Stimulated activated CD4-positive, alpha-beta T cell treated with anti-CD3 and anti-CD28 coated beads, Interleukin-1b, Interleukin-23, amount 100 ng/mL, for 48 hours (primary cell): ENCODE measurements around the gene HUNK.

ENCODE experiments used
- DNase-seq: peaks from one replicate; pipeline ENCODE4 v3.0.0-alpha.2; 2020

HUNK gene

GRCh38 chr21:31967334-31967733 is 94.5 kb downstream of the HUNK start:
- DNase-seq: no peak

- no peak for DNase-seq
Measured at GRCh38 chr21:31972622-31973021, 99.8 kb downstream of the HUNK start.

GRCh38 chr21:31973402-31973944 is 100.7 kb downstream of the HUNK start:
- no peak for DNase-seq

GRCh38 chr21:31974454-31974985 is 101.7 kb downstream of the HUNK start:
- DNase-seq: peak; percentile 7

DNA sequence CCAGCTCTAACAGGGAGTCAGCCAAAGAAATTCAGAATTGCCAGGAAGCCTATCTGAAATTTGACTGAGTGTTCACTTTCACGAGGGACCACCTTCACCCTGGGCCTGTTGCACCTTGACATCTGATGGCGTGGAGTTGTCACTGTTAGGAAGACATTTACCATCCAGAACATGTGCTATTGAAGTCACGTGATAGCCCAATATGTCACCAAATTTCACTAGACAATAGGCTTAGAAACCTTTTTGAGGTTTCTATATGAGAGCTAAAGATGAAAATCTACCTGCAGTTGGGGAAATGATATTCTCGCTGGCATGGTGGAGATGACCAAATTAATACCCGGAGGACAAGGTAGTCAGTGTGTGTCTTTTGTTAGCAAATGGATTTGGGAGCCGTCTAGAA is 102.7 kb downstream of the HUNK start:
- no peak for DNase-seq

DNA sequence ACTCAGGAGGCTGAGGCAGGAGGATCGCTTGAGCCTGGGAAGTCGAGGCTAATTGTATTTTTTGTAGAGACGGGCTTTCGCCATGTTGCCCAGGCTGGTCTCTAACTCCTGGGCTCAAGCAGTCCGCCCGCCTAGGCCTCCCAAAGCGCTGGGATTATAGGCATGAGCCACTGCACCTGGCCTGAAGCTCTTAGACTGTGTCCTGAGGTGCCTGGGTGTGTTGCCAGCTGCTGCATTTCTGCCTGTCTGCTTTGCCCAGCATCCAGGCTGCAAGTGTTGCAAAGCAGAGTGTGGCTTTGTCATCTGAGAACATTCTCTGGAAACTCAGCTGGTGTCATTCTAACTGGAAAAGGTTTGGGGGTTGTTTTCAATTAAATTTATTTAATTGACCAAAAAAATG is 105.0 kb downstream of the HUNK start:
- DNase-seq: no peak

DNA sequence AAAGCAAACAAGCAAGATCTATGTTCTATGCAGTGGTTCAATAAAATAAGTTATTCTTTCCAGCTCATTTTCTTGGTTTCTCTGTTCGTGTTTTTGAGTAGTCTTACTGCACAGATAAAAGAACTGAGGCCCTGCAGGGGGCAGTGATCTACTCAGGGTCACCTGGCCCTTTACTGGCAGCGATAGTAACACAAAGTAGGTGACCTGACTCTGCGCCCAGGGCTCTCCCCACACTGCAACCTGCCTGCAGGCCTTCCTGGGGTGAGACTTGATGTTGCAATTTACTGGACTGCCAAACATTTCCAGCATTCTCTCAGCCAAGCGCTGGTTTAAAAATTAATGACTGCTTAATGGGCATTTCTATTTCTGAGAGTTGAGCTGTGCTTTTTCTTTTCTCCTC is 110.3 kb downstream of the HUNK start:
- no peak for DNase-seq

DNA sequence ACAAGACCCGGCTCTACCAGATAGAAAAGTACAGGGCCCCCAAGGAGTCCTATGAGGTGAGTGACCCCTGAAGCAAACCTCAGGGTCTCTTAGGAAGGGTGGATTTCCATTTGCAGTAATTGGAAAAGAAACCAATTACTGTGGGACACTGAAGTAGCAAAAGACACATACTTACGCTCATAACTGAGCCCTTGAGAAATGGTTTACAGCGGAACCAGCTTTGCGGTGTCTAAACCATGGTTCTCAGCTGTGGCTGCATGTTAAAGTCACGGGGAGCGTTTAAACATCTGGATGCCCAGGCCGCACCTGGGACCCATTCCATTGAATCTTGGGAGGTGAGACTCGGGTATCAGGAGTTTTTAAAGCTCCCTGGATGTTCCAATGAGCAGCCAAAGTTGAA is 110.7 kb downstream of the HUNK start:
- no peak for DNase-seq

DNA sequence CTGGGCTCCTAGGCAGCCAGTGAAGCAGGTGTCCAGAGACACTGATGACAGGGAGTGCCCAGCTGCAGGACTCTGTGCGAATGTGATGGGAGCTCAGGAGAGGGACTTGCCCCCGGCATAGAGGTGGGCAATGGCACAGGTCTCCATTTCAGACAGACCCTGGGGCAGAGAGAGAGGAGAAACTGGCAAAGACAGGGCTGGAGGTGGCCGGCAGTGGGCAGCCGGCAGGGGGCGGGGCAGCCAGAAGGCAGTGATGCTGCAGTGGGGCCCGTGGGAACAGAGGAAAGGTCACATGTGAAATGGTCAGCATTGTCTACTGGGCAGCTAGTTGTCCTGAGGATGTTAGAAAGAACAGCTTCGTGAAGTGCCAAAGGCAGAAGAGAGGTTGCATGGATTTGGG is 112.6 kb downstream of the HUNK start:
- DNase-seq: no peak

DNA sequence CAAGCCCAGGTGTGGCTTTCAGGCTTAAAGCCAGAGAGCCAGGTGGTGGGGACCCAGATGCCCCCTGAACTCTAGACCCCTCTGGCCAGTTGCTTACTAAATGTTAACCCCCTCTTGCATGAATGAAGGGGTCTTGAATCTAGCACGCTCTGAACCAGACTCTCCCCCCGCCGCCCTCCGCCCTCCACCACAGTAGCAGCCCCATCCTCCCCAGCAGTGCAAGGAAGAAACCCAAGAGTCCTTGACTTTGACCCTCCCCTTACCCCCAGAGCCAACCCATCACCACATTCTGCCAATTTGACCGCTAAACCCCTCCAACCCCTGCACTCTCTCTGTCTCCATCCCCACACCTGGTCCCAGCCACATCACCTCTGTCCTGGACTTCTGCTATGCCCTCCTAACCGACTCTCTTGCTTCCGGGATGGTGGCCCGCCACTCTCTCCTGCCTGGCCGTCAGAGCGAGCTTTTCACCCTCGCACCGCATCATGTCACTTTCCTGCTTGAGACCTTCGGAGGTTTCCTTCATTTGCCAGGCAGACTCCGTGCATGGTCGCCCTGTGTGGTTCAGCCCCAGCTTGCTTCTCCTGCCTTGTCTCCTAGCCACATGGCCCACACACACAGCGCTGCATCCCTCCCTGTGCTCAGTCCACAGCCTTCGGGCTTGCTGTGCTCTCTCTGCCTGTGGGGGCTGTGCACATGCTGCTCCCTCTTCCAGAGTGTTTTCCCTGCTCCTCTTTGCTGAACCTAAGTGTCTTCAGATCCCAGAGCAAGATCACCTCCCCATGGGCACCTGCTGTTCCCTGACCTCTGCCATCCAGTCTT is 113.4 kb downstream of the HUNK start:
- no peak for DNase-seq

GRCh38 chr21:31987696-31988095 is 114.9 kb downstream of the HUNK start:
- no peak for DNase-seq

DNA sequence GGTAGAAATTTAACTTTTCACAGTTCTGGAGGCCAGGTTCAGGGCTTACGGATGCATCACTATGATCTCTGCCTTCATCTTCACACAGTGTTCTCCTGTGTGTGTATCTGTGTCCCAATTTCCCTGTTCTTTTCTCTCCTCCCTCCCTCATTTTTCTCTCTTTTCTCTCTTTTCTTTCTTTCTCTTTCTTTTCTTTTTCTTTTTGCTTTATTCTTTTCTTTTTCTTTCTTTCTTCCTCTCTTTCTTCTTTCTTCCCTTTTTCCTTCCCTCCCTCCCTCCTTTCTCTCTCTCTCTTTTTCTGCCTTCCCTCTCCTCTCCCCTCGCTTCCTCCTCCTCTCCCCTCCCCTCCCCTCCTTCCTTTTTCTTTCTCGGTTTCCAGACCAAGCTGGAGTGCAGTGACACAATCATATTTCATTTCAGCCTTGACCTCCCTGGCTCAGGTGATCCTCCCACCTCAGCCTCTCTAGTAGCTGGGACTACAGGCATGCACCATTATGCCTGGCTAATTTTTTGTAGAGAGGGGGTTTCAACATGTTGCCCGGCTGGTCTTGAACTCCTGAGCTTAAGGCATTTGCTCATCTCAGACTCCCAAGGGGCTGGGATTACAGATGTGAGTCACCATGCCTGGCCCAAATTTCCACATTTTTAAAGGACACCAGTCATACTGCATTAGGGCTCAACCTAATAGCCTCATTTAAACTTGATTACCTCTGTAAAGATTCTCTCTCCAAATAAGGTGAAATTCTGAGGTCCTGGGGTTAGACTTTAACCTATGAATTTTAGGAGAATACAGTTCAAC is 115.9 kb downstream of the HUNK start:
- DNase-seq: no peak

DNA sequence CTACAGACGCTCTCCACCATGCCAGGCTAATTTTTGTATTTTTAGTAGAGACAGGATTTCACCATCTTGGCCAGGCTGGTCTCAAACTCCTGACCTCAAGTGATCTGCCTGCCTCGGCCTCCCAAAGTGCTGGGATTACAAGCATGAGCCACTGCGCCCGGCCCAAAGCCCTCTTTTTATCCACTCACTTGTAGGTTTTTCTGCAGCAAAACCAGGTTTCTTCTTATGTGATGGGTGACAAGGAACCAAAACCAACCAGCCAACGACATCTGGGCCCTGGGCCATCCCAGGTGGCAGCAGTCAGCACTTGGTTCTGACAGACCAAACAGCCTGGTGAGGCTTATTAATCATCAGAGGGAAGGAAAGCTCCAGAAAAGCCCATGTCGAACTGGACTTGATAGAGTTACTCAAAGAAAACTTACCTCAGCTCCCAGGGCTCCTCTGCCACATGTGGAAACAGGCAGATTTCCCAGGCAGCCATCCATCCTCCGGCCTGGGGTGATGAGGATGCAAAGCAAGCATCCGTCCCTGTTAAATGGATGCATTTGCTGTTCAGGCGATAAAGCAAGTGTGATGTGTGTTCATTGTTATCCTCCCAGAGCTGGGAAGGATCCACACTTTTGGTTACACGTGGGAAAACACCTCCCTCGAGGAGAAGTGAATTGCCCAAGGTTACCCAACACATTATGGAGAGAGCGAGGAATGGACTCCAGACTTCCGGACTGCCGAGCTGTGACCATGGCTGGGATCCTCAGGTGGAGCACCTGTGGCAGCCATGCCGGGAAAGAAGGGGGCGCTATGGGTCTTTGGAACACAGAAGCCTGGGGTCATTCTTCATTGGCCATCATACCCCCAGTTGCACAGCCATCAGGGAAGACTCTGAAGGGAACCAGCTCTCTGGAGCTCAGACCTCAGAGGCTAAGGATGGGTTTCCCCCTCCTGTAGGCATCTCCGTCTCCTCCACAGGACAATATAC is 118.8 kb downstream of the HUNK start:
- DNase-seq: no peak

GRCh38 chr21:31992391-31992790 is 119.6 kb downstream of the HUNK start:
- DNase-seq: no peak

DNA sequence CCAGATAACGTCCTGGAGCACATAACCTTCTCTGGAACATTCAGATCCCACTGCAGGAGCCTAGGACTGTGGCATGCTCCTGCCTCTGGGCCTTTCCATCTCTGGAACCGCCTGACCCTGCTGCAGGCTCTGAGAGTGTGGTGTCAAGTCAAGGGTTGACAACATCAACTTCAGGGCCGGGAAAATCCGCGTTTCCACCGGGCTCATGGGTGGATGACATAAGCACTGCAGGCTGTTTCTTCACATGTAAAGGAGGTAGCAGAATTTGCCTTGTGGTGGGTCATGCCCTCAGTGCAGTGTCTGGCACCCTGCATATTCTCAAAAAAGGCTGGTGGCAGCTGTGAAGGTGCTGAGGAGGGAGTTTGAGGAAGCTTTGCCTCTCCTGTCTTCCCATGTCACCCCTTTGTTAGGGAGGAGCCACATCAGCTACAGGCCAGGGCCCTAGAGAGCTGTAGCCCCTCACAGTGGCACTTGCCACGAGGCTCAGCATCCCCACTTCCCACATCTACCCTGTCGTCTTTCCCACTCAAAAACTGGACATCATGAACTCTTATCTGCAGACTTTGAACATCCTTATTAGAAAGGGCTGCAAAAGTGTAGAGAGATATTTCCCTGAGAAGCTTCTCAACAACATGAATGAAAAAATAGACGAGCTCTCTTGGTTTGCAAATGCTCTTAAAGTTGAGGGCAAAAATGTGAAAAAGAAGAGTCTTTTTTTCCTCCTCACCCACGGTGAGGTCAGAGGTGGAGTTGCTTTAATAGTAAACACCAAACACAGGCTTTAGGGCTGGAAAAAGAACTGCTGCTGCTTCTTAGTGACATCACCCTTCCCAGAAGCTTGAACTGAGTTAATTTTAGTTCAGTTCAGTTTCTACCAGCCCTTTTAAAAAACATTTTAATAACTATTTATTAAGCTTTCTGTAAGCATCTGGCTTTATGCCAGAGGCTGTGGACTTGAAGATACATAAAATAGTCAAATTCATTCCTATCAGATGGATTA is 121.3 kb downstream of the HUNK start:
- no peak for DNase-seq

DNA sequence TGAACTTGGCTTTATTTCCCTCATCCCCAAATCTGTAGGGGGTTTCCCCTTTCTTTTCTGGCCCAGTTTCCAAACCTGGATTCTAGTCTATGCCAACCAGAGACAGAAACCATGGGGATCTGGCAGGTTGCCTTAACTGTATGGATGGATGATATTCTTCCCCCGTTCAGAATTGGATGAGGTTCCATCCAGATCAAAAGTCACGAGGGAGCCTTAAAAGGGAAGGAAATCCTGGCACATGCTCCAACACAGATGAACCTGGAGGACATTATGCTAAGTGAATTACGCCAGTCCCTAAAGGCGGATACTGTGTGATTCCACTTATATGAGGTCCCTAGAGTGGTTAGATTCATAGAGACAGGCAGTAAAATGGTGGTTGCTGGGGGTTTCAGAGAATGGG is 124.4 kb downstream of the HUNK start:
- DNase-seq: no peak

DNA sequence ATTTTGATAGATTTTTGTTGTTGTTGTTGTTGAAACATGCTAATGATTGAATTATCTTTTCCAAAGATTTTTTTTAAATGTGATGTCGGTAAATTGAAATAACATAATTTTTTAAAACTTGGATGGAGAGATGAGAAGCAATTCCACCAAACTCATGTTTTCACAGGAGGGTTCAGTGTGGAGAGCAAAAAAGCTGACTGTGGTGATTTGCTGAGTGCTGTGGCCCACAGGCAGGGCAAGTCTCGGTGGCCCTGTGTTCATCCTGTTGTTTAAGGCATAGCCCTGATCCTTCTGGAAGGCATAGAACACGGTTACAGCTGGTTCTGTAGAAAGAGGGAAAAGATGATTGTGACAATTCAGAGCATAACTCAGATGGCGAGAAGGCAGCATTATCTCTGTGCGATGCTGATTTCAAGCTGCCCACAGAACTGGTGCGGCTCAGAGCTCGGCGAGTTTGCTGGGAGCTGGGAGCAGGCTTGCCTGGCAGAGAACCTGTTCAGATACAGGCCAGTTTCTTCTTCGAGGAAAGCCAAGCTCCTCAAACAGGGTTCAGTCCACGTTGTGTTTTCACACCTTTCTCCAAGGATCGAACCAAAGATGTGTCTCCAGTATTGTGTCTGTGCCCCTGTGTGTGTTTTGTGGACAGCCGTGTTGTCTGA is 127.1 kb downstream of the HUNK start:
- DNase-seq: no peak

DNA sequence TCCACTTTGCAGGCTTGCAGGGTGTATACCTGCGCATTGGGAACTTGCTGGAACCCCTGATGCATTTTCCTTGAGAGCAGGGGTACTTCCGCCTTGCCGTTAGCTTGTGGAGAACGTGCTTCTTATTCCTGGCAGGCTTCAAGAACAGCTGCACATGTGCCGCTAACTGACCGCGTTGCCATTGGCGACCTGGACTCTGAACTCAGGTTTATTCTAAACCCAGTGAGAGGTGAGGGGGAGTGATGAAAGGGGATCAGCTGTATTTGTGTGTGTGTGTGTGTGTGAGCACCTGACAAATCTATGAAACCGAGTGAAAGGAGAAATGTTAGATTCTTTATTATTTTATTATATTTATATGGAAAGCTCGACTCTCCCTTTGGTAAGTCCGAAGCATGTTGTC is 128.6 kb downstream of the HUNK start:
- no peak for DNase-seq

- DNase-seq: no peak
Measured at GRCh38 chr21:32003411-32003810, 130.6 kb downstream of the HUNK start.

GRCh38 chr21:32004291-32004690 is 131.5 kb downstream of the HUNK start:
- no peak for DNase-seq

DNA sequence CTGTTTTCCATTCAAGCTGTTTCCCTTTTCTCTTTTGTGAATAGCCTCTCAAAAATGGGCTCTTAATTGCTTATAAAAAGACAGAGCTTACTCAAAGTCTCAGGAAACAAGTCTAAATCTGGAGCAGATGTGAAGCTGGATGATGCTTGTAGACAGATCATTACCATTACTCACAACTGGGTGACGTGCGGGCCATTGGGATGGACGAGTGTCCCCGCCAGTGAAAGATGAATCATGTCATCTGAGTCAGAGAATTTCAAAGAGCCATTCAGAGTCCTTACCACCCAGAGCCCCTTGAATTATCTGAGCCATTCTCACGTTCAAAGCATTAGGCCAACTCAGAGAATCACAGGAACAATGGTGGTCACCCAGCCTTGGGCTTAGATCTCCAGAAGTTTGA is 134.6 kb downstream of the HUNK start:
- no peak for DNase-seq
